Stimulated activated CD8-positive, alpha-beta memory T cell treated with anti-CD3 and anti-CD28 coated beads, Interleukin-7, amount 100 ng/mL, for 1 hour (primary cell): ENCODE results near the gene DNAJC12.
"Not testable (repeated sequence)": the region's sequence is repeated elsewhere in the genome, so short reads cannot be mapped to it uniquely, and the experiment has no call there.

Experiments used
- DNase-seq, 2 donors: peaks; one replicate each; pipeline ENCODE4 v3.0.0-alpha.2; 2020; ENCODE audit warnings: low read depth in 2 of 2

Gene DNAJC12

DNA sequence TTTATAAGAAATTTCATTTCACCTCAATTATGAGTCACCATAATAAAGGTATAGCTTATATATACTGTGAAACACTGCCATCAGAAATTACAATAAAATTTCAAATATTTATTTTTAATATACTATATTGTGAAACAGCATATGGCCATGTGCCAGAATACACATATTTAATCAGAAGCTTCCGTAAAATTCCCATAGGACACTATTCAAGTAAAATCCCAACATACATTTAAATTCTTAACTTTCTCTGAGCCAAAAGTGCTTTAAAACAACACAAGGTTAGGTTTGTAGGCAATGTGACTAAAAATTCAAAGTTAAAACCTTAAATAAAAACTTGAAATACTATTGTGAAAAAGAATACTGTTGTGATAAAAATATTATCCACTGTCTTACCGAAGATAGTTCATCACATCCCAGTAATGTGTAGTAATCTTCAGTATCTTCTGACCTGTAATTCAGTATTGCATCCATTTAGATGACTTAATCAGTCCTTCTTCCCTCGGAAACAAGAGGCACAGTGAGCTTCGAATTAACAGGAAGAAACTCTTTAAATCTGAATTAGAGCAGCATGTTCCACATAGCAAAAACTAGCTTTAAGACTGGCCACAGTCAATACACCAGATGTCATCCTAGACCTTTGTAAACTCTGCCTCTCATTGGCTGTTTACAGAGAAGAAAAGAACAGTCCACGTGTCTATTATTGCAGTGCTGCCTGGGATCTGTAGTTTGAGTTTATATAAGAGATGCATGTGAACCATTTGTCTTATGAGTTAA is at the start of gene DNAJC12:
Gene DNAJC12 (minus strand): TSS at position 648 of the 774 bp plus-strand sequence. CDS start 177 bp downstream, at position 471.
- DNase-seq = no peak

DNA sequence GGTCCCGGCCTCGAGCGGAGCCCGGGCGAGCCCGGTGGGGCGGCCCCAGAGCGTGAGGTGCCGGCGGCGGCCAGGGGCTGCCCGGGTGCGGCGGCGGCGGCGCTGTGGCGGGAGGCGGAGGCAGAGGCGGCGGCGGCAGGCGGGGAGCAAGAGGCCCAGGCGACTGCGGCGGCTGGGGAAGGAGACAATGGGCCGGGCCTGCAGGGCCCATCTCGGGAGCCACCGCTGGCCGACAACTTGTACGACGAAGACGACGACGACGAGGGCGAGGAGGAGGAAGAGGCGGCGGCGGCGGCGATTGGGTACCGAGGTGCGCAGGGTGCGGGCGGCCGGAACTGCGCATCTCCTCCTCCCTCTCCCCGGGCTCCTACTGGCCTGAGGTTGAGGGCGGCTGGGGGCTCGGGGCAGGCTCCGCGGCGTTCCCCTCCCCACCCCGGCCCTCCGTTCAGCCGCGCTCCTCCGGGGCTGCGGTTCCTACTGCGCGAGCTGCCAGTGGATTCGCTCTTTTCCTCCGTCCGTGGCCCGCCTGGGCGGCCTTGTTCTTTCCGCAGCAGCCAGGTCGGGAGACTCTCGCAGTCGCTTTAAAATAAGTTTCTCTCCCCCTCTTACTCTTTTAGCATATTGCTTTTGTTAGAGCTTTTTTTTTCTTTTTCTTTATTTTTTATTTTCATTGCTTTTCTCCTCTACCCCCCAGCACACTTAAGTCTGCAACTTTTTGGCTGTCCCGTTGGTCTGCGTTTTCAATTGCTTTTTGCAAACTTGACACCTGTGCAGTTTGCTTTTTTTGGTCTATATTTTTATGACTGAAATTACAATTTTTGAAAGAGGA is 47.1 kb upstream of the DNAJC12 start:
- DNase-seq = peak; percentile 49 to 50

DNA sequence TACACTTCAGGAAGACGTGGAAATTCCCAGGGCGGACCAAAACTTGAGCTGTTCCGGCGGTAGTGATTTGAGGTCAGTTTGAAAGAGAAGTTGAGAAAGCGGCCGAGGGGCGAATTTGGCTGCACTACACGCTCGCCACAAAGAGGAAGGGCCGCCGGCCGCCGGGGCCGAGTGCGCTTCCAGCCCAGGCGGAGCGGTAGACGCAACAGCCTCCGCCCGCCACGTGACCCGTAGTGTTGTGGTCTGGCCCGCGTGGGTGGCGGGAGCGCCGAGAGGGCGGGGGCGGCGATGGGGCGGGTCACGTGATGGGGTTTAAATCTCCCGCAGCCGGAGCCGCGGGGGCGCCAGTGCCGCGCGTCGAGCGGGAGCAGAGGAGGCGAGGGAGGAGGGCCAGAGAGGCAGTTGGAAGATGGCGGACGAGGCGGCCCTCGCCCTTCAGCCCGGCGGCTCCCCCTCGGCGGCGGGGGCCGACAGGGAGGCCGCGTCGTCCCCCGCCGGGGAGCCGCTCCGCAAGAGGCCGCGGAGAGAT is 46.4 kb upstream of the DNAJC12 start, which contains the start of gene SIRT1:
Gene SIRT1 (plus strand): TSS at position 344 of the 529 bp plus-strand sequence. CDS start 66 bp downstream, at position 410.
- peak; percentile 93 to 94 for DNase-seq

DNA sequence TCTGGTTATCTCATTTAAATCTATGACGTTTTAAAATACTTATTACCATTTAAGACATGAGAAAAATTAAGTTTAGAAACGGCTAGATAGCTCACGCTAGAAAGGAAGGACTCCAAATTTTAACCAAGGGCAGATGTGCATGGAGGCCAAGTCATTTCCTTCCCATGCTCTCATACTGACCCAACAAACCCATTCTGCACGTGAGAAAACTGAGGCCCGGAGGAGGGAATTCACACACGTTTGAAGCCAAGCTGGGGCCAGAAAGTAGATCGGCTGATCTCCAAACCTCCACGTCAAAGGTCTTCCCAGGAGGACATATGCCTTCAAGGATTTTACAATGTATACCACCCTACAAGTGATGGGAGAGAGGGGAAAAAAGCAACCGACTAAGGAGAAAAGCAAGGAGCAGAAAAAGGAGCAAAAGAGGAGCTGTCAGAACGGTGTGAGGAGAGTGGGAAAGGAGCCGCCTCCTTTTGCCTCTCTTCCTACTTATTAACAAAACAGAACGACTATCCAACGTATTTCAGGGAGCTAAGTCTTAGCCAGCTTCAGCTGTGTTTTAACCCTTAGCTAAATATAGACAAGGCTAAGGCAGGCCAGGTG is 45.8 kb upstream of the DNAJC12 start:
- DNase-seq = no peak

DNA sequence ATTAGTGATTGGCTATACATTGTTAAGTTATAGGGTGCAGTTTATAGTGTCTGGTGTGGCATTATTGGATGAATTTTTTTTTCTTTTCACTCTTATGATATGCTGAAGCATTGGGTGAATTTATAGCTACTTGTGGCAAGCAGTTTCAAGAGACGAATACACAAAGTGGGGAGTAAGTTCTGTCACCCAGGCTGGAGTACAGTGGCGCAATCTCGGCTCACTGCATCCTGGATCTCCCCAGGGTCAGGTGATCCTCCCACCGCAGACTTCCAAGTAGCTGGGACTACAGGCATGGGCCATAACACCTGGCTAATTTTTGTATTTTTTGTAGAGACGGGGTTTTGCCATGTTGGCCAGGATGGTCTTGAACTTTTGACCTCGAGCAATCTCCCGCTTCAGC is 40.1 kb upstream of the DNAJC12 start:
- no peak for DNase-seq

DNA sequence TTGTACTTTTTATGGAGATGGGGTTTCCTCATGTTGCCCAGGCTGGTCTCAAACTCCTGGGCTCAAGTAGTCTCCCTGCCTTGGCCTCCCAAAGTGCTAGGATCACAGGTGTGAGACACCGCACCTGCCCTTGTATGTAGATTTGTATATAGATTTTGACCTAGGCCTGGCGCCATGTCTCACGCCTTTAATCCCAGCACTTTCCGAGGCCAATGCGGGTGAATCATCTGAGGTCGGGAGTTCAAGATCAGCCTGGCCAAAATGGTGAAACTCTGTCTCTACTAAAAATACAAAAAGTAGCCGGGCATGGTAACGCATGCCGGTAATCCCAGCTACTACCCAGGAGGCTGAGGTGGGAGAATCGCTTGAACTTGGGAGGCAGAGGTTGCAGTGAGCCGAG is 39.4 kb upstream of the DNAJC12 start:
- not testable (repeated sequence) for DNase-seq

DNA sequence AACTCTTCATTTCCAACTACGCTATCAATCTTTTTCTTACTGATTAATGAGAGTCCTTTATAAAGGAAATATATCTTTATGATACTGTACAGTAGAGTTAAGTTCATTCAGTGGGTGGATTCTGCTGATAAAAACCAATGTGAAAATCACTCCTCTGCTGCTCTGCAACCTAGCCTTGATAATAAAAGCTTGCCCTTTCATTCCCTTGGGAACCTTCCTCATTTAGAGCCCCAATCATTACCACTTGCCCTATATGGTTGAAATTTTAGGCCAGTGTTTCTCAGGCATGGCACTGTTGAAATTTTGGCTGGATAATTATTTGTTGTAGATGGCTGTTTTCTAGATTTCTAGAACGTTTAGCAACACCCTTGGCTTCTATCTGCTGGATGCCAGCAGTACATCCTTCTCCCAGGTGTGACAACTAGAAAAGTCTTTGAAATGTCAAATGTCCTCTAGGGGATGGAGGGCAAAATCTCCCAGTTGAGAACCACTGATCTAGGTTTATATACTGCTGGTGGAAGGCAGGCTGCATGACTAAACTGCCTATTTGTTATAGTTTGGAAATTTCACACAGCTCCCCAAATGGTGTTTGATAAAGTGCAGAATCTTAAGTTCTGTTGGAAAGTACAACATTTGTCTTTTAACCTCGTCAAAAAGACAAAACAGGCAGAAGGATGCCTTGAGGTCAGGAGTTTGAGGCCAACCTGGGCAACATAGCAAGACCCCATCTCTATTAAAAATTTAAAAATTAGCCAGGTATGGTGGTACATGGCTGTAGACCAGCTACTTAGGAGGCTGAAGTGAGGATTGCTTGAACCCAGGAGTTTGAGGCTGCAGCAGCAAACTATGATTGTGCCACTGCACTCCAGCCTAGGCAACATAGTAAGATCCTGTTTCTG is 37.6 kb upstream of the DNAJC12 start:
- no peak for DNase-seq

DNA sequence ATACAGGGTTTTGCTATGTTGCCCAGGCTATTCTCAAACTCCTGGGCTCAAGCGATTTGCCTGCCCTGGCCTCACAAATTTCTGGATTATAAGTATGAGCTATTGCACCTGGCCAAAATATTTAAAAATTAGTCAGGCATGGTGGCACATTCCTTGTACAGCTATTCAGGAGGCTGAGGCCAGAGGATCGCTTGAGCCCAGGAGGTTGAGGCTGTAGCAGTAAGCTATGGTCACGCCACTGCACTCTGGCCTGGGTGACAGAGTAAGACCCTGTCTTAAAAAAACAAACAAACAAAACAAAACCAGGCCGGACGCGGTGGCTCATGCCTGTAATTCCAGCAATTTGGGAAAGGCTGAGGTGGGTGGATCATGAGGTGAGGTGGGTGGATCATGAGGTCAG is 32.0 kb upstream of the DNAJC12 start:
- DNase-seq = no peak

DNA sequence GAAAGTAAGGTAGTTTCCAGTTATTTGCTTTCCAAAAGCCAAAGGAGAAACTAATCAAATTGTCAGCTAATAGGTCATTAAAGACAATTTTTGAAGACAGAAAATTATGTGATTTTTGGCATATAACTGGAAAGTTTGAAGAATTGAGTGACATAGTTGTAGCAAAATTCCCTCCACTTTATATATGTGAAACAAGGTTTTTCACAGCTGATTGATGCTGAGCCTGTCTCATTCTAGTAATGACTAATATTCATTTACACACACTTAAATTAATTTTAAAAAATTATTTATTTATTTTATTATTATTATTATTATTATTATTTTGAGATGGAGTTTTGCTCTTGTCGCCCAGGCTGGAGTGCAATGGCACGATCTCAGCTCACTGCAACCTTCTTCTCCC is 30.1 kb upstream of the DNAJC12 start:
- DNase-seq = no peak

DNA sequence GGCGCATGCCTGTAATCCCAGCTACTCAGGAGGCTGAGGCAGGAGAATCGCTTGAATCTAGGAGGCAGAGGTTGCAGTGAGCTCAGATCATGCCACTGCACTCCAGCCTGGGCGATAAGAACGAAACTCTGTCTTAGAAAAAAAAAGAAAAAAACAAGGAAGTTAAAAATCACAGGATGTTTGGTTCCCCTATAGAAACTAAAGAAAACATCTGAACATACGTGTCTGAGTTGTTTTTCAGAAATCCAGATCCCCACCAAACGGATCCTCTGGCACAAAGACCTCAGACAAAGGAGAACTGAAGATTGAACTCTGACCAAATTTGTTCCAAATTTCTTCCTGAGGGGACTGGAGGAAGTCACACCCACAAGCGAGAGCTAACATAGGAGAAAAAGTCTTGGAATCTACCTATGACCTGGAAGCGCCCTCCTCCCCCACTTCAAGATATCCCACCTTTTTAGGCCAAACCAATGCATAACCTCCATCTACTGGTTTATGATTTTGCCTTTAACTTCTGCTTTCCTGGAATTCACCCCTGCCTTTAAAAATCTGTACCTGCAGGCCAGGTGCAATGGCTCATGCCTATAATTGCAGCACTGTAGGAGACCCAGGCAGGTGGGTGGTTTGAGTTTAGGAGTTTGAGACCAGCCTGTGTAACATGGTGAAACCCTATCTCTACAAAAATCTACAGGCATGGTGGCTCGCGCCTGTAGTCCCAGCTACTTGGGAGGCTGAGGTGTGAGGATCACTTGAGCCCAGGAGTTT is 26.8 kb upstream of the DNAJC12 start:
- DNase-seq = no peak

DNA sequence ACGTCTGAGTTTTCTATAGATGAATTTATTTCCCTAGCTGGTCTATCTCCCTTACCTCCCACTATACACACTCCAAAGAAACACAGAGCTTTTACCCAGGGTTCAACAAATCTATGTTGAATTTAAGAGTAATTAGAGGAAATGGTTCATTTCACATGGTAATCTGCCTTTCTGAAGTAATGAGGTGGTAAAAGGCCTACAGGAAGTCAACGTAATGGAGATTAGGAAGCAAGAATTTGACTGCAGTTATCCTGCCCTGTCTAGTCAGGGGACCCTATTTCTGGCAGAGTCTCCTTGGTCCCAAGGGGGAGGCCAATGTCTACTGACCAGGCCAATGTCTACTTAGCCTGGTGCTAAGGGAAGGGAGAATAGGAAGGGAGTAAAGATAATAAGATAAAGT is 25.1 kb upstream of the DNAJC12 start:
- DNase-seq = no peak

DNA sequence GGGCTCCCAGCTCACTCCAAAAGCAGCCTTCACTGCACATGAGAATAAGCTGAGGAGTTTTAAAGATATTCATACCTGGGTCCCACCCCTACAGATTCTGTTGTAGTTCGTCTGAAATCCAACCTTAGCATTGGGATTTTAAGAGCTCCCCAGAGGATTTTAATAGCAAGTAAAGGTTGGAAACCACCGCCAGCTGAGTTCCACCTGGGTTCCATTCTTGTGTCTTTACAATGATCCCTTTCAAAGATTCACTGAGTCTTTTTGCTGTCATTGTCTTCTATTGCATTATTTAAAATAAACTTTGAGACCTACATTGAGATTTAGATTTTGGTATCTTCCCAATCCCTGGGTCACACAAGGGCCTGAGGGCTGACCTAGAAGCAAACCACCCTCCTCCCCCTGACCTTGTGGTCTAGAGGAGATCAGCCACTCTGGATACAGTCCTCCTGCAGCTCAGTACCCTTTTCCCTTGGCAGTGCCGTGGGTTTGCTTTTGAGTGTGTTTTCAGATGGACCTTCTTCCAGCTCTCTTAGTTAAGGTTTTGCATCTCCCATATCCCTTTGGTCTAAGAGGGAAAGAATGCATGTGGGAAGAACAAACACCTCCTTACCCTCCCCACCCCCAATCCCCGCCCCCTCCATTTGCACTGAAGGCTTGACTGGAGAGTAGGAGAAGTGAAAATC is 23.9 kb upstream of the DNAJC12 start:
- DNase-seq = no peak

DNA sequence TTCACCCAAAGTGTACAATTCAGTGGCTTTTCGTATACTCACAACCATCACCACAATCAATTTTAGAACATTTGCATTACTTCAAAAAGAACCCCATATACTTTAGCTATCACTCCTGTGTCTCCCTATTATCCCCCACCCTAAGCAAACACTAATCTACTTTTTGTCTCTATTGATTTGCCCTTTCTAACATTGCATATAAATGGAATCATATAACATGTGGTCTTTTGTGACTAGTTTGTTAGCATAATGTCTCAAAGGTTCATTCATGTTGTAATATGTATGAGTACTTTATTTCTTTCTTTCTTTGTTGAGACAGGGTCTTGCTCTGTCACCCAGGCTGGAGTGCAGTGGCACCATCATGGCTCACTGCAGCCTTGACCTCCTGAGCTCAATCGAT is 21.0 kb upstream of the DNAJC12 start:
- no peak for DNase-seq

DNA sequence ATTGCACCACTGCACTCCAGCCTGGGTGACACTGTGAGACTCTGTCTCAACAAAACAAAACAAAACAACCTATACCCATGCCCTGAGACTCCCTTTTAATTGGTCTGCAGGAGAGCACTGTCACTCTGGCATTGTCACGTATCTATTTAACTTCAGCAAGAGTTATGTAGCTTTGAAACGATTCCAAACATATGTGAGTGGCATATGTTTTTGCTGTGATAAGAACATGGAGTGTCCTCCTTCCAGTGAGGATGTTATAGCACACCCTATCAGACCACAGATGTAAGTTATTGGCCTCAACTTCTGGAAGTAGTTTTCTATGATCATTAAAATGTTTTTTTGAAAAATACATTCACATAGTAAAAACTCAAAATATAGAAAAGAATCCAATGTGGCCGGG is 15.5 kb upstream of the DNAJC12 start:
- DNase-seq = no peak

DNA sequence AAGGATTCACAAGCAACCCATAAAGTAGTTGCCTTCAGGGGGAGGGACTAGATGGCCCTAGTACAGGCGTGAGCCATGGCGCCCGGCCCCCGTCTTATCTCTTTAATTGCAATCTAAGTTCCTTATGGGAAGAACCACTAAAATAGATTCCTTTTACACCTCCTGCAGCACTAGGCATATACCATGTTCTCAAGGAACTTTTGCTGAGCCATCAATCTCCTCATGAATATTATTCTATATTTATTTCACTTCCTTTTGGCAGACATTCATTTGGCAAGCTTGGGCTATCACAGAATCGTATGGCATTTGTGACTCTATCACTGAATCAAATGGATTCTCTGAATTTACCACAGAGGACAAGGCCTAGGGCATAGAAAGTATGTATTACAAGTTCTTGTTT is 14.8 kb upstream of the DNAJC12 start:
- DNase-seq = no peak

DNA sequence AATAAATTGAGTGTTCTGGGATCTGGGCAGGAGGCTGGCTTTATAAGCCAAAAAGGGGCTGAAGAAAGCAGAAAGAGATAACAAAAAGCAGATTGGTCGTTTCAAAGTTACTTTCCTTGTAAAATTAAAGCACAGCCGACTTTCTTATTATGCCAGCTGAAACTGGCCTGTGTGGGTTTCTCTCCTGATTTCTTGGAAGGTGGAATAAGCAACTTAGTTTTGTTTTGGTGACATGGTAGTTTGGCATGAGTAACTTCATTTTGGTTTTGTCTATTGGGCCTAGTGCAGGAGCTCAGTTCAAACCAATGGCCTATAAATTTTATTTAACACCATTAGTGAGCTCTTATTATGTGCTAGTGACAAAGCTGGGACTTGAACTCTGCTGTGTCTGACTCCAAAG is 13.2 kb upstream of the DNAJC12 start:
- no peak for DNase-seq

DNA sequence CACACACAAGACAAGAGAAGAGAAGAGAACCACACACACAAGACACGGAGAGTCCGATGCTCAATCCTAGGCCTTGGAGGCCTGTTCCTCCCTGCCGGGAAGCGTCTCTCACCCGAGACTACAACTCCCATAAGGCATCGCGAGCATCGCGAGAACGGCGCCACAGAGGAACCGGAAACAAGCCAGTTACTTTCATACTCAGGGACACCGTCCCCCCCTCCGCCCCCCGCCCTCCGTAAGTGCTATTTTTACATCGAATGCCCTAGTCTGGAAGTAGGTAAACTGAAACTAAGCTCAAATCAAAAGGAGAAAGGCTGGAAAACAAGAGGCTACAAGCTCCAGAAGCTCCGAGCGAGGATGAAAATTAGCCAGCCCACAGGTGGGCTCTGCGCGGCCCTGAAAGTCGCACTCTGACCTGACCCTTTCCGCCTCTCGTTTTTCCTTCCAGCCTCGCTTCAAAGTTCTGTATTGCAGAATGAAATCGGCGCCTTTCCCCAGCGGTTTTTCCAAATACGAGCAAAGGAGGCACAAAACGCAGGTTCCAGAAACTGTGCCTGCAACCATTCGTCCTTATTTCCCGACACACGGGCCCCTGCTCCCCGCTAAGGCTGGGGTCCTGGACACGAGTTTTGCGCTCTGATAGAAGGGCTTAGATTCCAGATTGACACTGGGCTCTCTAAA is 11.5 kb upstream of the DNAJC12 start:
- peak; percentile 78 to 92 for DNase-seq

DNA sequence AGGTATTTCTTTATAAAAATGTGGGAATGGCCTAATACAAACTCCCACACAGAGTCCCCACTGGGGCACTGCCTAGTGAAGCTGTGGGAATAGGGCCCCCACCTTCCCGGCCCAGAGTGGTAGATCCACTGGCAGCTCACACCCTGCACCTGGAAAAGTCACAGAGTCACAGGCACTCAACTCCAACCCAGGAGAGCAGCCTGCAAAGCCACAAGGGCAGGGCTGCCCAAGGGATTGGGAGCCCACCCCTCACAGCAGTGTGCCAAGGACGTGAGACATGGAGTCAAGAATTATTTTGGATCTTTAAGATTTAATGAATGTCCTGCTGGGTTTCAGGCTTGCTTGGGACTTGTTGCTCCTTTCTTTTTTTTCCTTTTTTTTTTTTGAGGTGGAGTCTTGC is 5.3 kb upstream of the DNAJC12 start:
- no peak for DNase-seq

DNA sequence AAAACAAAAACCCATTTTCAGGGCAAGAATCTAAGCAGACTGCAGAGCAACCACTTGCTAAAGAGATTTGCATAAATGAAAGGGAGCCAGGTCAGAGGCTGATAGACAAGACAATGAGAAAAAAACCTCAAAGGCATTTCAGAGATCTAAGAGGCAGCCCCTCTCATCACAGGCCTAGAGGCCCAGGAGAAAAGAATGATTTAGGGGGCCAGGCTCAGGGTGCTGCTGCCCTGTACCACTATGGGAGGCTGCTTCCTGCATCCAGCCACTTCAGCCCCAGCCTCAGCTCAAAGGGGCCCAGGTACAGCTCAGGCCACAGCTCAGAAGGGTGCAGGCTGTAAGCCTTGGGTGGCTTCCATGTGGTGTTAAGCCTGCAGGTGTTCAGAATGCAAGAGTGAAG is 3.7 kb upstream of the DNAJC12 start:
- DNase-seq = no peak
